Activated CD4-positive, alpha-beta T cell treated with anti-CD3 and anti-CD28 coated beads, Interleukin-2, amount 50 U/mL, for 24 hours (primary cell): ENCODE measurements around the gene CIB4.
"Not testable (repeated sequence)": the region's sequence is repeated elsewhere in the genome, so short reads cannot be mapped to it uniquely, and the experiment has no call there.

Experiments used
- DNase-seq, 2 donors: peaks; one replicate each; pipeline ENCODE4 v3.0.0-alpha.2; 2020; ENCODE audit warnings: low read depth in 1 of 2, low spot score in 1 of 2

The CIB4 gene

GRCh38 chr2:26668041-26668440 lies 26.9 kb upstream of the CIB4 start:
- DNase-seq = no peak

- DNase-seq = no peak
These were observed 25.5 kb upstream of the CIB4 start for GRCh38 chr2:26666671-26667070.

- not testable (repeated sequence) for DNase-seq
These were observed 24.1 kb upstream of the CIB4 start for GRCh38 chr2:26665296-26665695.

- no peak for DNase-seq
These were observed 19.3 kb upstream of the CIB4 start for GRCh38 chr2:26660363-26660962.

- no peak for DNase-seq
These were observed 17.7 kb upstream of the CIB4 start for GRCh38 chr2:26658691-26659346.

GRCh38 chr2:26657265-26657664 lies 16.1 kb upstream of the CIB4 start:
- no peak for DNase-seq

- no peak for DNase-seq
These were observed 14.5 kb upstream of the CIB4 start for GRCh38 chr2:26655611-26656195.

- DNase-seq = not testable (repeated sequence)
These were observed 14.0 kb upstream of the CIB4 start for GRCh38 chr2:26655120-26655519.

- DNase-seq = no peak
These were observed 12.8 kb upstream of the CIB4 start for GRCh38 chr2:26654061-26654340.

GRCh38 chr2:26653207-26654060 lies 12.3 kb upstream of the CIB4 start:
- DNase-seq = no peak

- no peak for DNase-seq
These were observed 11.3 kb upstream of the CIB4 start for GRCh38 chr2:26652361-26653041.

GRCh38 chr2:26651799-26652198 lies 10.6 kb upstream of the CIB4 start:
- no peak for DNase-seq

GRCh38 chr2:26651470-26651771 lies 10.3 kb upstream of the CIB4 start:
- no peak for DNase-seq

GRCh38 chr2:26650713-26651469 lies 9.7 kb upstream of the CIB4 start:
- DNase-seq = no peak

GRCh38 chr2:26649992-26650712 lies 9.0 kb upstream of the CIB4 start:
- no peak for DNase-seq

- no peak for DNase-seq
These were observed 8.2 kb upstream of the CIB4 start for GRCh38 chr2:26649322-26649721.

GRCh38 chr2:26648516-26648915 lies 7.3 kb upstream of the CIB4 start:
- no peak for DNase-seq

GRCh38 chr2:26647981-26648380 lies 6.8 kb upstream of the CIB4 start:
- DNase-seq = no peak

- no peak for DNase-seq
These were observed 6.0 kb upstream of the CIB4 start for GRCh38 chr2:26646986-26647672.

GRCh38 chr2:26645762-26646161 lies 4.6 kb upstream of the CIB4 start:
- no peak for DNase-seq
